ENCODE results near the gene REXO1.

REXO1 gene

GRCh38 chr19:1815605-1816529 is 32.4 kb downstream of the REXO1 start:
- TF ChIP-seq POLR2A (IDR thresholded peaks at IDR 0.05; ENCODE audit: low read length) (no peak), GATA1 (IDR thresholded peaks at IDR 0.05; ENCODE audit: low read depth, low read length) (no peak)
- no peak for DNase-seq

GRCh38 chr19:1814833-1815604 is 33.3 kb downstream of the REXO1 start:
- DNase-seq, result no peak
- TF ChIP-seq POLR2A (IDR thresholded peaks at IDR 0.05; ENCODE audit: low read length) (no peak), GATA1 (IDR thresholded peaks at IDR 0.05; ENCODE audit: low read depth, low read length) (no peak)

GRCh38 chr19:1814391-1814790 is 33.9 kb downstream of the REXO1 start:
- TF ChIP-seq POLR2A (IDR thresholded peaks at IDR 0.05; ENCODE audit: low read length) (no peak), GATA1 (IDR thresholded peaks at IDR 0.05; ENCODE audit: low read depth, low read length) (no peak)
- DNase-seq, result no peak

GRCh38 chr19:1813192-1814182 is 34.8 kb downstream of the REXO1 start:
- TF ChIP-seq GATA1 (IDR thresholded peaks at IDR 0.05; ENCODE audit: low read depth, low read length) (no peak), POLR2A (IDR thresholded peaks at IDR 0.05; ENCODE audit: low read length) (no peak)

GRCh38 chr19:1812426-1813191 is 35.7 kb downstream of the REXO1 start:
- peak; percentile 96 to 98 for DNase-seq
- no peak for TF ChIP-seq GATA1 (IDR thresholded peaks at IDR 0.05; ENCODE audit: low read depth, low read length)
- TF ChIP-seq POLR2A (IDR thresholded peaks at IDR 0.05; ENCODE audit: low read length), result peak; percentile 67

More at GRCh38 chr19:1813192-1814182, 34.8 kb downstream of the REXO1 start:
- DNase-seq, result no peak

GRCh38 chr19:1811942-1812425 is 36.3 kb downstream of the REXO1 start, which contains the start of gene ATP8B3:
Gene ATP8B3, minus strand, starts transcription at chr19:1812276. Its CDS starts 540 bp downstream, at chr19:1811736.
- no peak for TF ChIP-seq POLR2A (IDR thresholded peaks at IDR 0.05; ENCODE audit: low read length)
- TF ChIP-seq GATA1 (IDR thresholded peaks at IDR 0.05; ENCODE audit: low read depth, low read length), result no peak
- DNase-seq, result no peak

GRCh38 chr19:1811472-1811894 is 36.8 kb downstream of the REXO1 start:
- peak; percentile 65 to 86 for DNase-seq
- TF ChIP-seq POLR2A (IDR thresholded peaks at IDR 0.05; ENCODE audit: low read length), result no peak
- no peak for TF ChIP-seq GATA1 (IDR thresholded peaks at IDR 0.05; ENCODE audit: low read depth, low read length)

GRCh38 chr19:1810439-1811160 is 37.7 kb downstream of the REXO1 start:
- TF ChIP-seq POLR2A (IDR thresholded peaks at IDR 0.05; ENCODE audit: low read length), result no peak
- no peak for TF ChIP-seq GATA1 (IDR thresholded peaks at IDR 0.05; ENCODE audit: low read depth, low read length)
- DNase-seq, result no peak

- DNase-seq, result no peak
- TF ChIP-seq GATA1 (IDR thresholded peaks at IDR 0.05; ENCODE audit: low read depth, low read length), result no peak
- no peak for TF ChIP-seq POLR2A (IDR thresholded peaks at IDR 0.05; ENCODE audit: low read length)
These were observed 38.6 kb downstream of the REXO1 start for GRCh38 chr19:1809678-1810077.

- TF ChIP-seq POLR2A (IDR thresholded peaks at IDR 0.05; ENCODE audit: low read length) (no peak), GATA1 (IDR thresholded peaks at IDR 0.05; ENCODE audit: low read depth, low read length) (no peak)
- DNase-seq, result no peak
These were observed 39.9 kb downstream of the REXO1 start for GRCh38 chr19:1808395-1808731.

GRCh38 chr19:1807695-1808394 is 40.4 kb downstream of the REXO1 start:
- no peak for TF ChIP-seq POLR2A (IDR thresholded peaks at IDR 0.05; ENCODE audit: low read length)
- TF ChIP-seq GATA1 (IDR thresholded peaks at IDR 0.05; ENCODE audit: low read depth, low read length), result no peak
- DNase-seq, result no peak

All from erythroblast (primary cell).